HepG2 (cell line): ENCODE results near the gene GPC6. TPM values are rescaled to one million over a fixed set of nuclear protein-coding genes. Genes with fewer than 3 reads are reported as not detected.

Source experiments
- CEBPB ChIP-seq: IDR thresholded peaks from 2 replicates; pipeline ENCODE4 v1.6.1; 2011; ENCODE audit warnings: low read depth, low read length, improper control_type of control experiment, borderline replicate concordance
- HDAC2 ChIP-seq: sonication (generic); formaldehyde crosslinking; IDR thresholded peaks from 2 replicates; pipeline ENCODE4 v1.4.0; 2020; ENCODE audit warnings: missing genetic modification reagents
- HNF1B ChIP-seq: sonication (generic); formaldehyde crosslinking; IDR thresholded peaks from 2 replicates; pipeline ENCODE4 v1.5.1; 2020; ENCODE audit warnings: mild to moderate bottlenecking, moderate library complexity, missing genetic modification reagents
- HOXA3 ChIP-seq: sonication (generic); formaldehyde crosslinking; IDR thresholded peaks from 2 replicates; pipeline ENCODE4 v1.5.0; 2020; ENCODE audit warnings: missing genetic modification reagents
- KDM4B ChIP-seq: sonication (generic); formaldehyde crosslinking; IDR thresholded peaks from 2 replicates; pipeline ENCODE4 v1.4.0; 2020; ENCODE audit warnings: missing genetic modification reagents
- LCORL ChIP-seq, 2 experiments: fragments of 450-650 bp in 1 of 2; sonication (generic) in 1 of 2; formaldehyde crosslinking in 1 of 2; IDR thresholded peaks; 2 replicates each; pipeline versions ENCODE4 v1.5.0 to v1.6.1; 2017 to 2020; ENCODE audit warnings: antibody characterized with exemption in 1 of 2, missing genetic modification reagents in 1 of 2
- MLX ChIP-seq: IDR thresholded peaks from 2 replicates; pipeline ENCODE4 v1.6.1; 2016
- NFE2 ChIP-seq: sonication (generic); formaldehyde crosslinking; IDR thresholded peaks from 2 replicates; pipeline ENCODE4 v1.4.0; 2020; ENCODE audit warnings: missing genetic modification reagents
- NPAS2 ChIP-seq: sonication (generic); formaldehyde crosslinking; IDR thresholded peaks from 2 replicates; pipeline ENCODE4 v1.8.0; 2022; ENCODE audit warnings: mild to moderate bottlenecking, missing genetic modification reagents, borderline replicate concordance
- PATZ1 ChIP-seq: sonication (generic); formaldehyde crosslinking; IDR thresholded peaks from 2 replicates; pipeline ENCODE4 v1.4.0; 2020; ENCODE audit warnings: missing genetic modification reagents
- PHF8 ChIP-seq: sonication (generic); formaldehyde crosslinking; IDR thresholded peaks from 2 replicates; pipeline ENCODE4 v1.5.0; 2020; ENCODE audit warnings: missing genetic modification reagents
- REPIN1 ChIP-seq: sonication (generic); formaldehyde crosslinking; IDR thresholded peaks from 2 replicates; pipeline ENCODE4 v1.8.0; 2022; ENCODE audit warnings: missing genetic modification reagents, low read depth, mild to moderate bottlenecking, borderline replicate concordance
- TAF1 ChIP-seq: sonication (generic); formaldehyde crosslinking; IDR thresholded peaks from 2 replicates; pipeline ENCODE4 v1.4.0; 2020; ENCODE audit warnings: missing genetic modification reagents
- TFE3 ChIP-seq: IDR thresholded peaks from 2 replicates; pipeline ENCODE4 v1.6.1; 2016
- THYN1 ChIP-seq: sonication (generic); formaldehyde crosslinking; IDR thresholded peaks from 2 replicates; pipeline ENCODE4 v1.8.1; 2023; ENCODE audit warnings: low read depth, mild to moderate bottlenecking, moderate library complexity, missing genetic modification reagents, borderline replicate concordance
- TIGD3 ChIP-seq: sonication (generic); formaldehyde crosslinking; IDR thresholded peaks from 2 replicates; pipeline ENCODE4 v1.5.1; 2020; ENCODE audit warnings: mild to moderate bottlenecking, missing genetic modification reagents, borderline replicate concordance
- YEATS4 ChIP-seq: sonication (generic); formaldehyde crosslinking; IDR thresholded peaks from 2 replicates; pipeline ENCODE4 v1.4.0; 2020; ENCODE audit warnings: missing genetic modification reagents, borderline replicate concordance
- ZMYM4 ChIP-seq: sonication (generic); formaldehyde crosslinking; IDR thresholded peaks from 2 replicates; pipeline ENCODE4 v1.8.1; 2023; ENCODE audit warnings: mild to moderate bottlenecking, missing genetic modification reagents
- ZNF143 ChIP-seq: sonication (generic); formaldehyde crosslinking; IDR thresholded peaks from 2 replicates; pipeline ENCODE4 v1.4.0; 2020; ENCODE audit warnings: missing genetic modification reagents
- ZNF20 ChIP-seq: sonication (generic); formaldehyde crosslinking; IDR thresholded peaks from 2 replicates; pipeline ENCODE4 v1.4.0; 2020; ENCODE audit warnings: mild to moderate bottlenecking, moderate library complexity, missing genetic modification reagents
- ZNF501 ChIP-seq: sonication (generic); formaldehyde crosslinking; IDR thresholded peaks from 2 replicates; pipeline ENCODE4 v1.5.1; 2020; ENCODE audit warnings: mild to moderate bottlenecking, moderate library complexity, missing genetic modification reagents
- ZSCAN5A ChIP-seq: sonication (generic); formaldehyde crosslinking; IDR thresholded peaks from 2 replicates; pipeline ENCODE4 v1.8.0; 2022; ENCODE audit warnings: mild to moderate bottlenecking, missing genetic modification reagents, borderline replicate concordance
- polyA plus RNA-seq, 8 experiments: library from polyadenylated mRNA; depleted of rRNA in 3 of 8; stranded (reverse) in 7 of 8; unstranded in 1 of 8; fragments of >200 nt; fragmentation: Illumina TruSeq in 4 of 8; extraction: Trizol in 4 of 8; gene quantifications; 2 replicates each; pipeline versions ENCODE4 v1.2.1 to v1.2.3, GENCODE V29; 2011 to 2016; ENCODE audit warnings: low read depth in 4 of 8, missing spikeins in 1 of 8, mixed read lengths in 1 of 8; ENCODE audit not compliant: insufficient read depth in 1 of 8
- total RNA-seq, 5 experiments: library from RNA; depleted of rRNA; stranded (reverse); fragments of >200 nt; fragmentation: Illumina TruSeq; extraction: Trizol; gene quantifications; 2 replicates each; pipeline ENCODE4 v1.2.3, GENCODE V29; 2016; ENCODE audit warnings: low read depth in 1 of 5

The GPC6 gene
- total and polyA plus RNA-seq, 2 of the 13 experiments (the other 11 are each of a cell fraction or from before 2014, with no cell fraction given): 24.5 to 33.9 TPM

DNA sequence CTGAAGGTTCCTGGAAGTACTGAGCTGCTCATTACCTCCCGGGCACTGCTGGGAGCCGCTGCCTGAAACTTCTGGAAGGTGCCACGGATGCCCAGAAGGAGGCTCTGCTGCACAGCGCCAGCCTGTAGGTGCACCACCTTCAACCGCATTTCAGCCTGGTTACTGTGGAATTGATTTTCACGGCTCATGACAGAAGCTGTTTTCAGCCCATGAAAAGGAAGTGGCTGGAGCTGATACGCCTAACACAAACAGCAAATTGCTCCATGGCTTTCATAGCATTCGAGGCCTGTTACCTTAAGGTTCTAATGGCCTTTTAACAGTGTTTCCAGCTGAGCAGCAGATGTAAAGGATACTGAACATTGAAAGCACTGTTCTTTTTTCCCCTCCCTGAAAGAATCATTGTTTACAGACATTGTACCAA, 22.0 kb downstream of the GPC6 start (continued):
- TF ChIP-seq KDM4B (CRISPR knock-in tag) (peak; percentile 73; the same call in 1 of the 2 replicates), YEATS4 (CRISPR knock-in tag) (peak; percentile 60; the same call in 1 of the 2 replicates), TFE3 (CRISPR knock-in tag) (peak; percentile 80), TIGD3 (peak; percentile 82; the same call in 1 of the 2 replicates), HNF1B (CRISPR knock-in tag) (peak; percentile 88), NFE2 (CRISPR knock-in tag) (no peak), HDAC2 (CRISPR knock-in tag) (peak; percentile 75), ZMYM4 (CRISPR knock-in tag) (peak; percentile 96), ZNF501 (CRISPR knock-in tag) (peak; percentile 78), CEBPB (peak; percentile 35; the same call in 1 of the 2 replicates), TAF1 (CRISPR knock-in tag) (peak; percentile 20; the same call in 1 of the 2 replicates), ZNF143 (CRISPR knock-in tag) (peak; percentile 64), ZNF20 (CRISPR knock-in tag) (no peak), PHF8 (CRISPR knock-in tag) (peak; percentile 45), MLX (CRISPR knock-in tag) (no peak), LCORL (IDR thresholded peaks at IDR 0.05) (no peak), LCORL (CRISPR knock-in tag; IDR thresholded peaks at IDR 0.05) (peak; percentile 70; the same call in 1 of the 2 replicates), ZSCAN5A (CRISPR knock-in tag) (peak; percentile 91; the same call in 1 of the 2 replicates), PATZ1 (CRISPR knock-in tag) (peak; percentile 47), HOXA3 (peak; percentile 83), REPIN1 (CRISPR knock-in tag) (peak; percentile 90), THYN1 (no peak), NPAS2 (CRISPR knock-in tag) (no peak)
